GM12878 (cell line): Measurements from ENCODE around the gene ATXN1. TPM values are rescaled to one million over a fixed set of nuclear protein-coding genes. Genes with fewer than 3 reads are reported as not detected.

Source experiments
- ATF7 ChIP-seq: fragments of 450-650 bp; IDR thresholded peaks from 2 replicates; pipeline ENCODE4 v1.6.1; 2016; ENCODE audit warnings: low read depth, mild to moderate bottlenecking
- BHLHE40 ChIP-seq, 2 experiments: fragments of 450-650 bp in 1 of 2; IDR thresholded peaks; 2 replicates each; pipeline ENCODE4 v1.6.1; 2011 to 2017; ENCODE audit warnings: low read depth in 2 of 2, borderline replicate concordance in 1 of 2, improper control_type of control experiment in 1 of 2, low read length in 1 of 2, mild to moderate bottlenecking in 1 of 2
- CBFB ChIP-seq: IDR thresholded peaks from 2 replicates; pipeline ENCODE4 v1.6.1; 2016; ENCODE audit warnings: antibody characterized with exemption, low read depth
- CREB1 ChIP-seq: IDR thresholded peaks from 2 replicates; pipeline ENCODE4 v1.6.1; 2012; ENCODE audit warnings: low read depth, mild to moderate bottlenecking, inconsistent platforms
- EED ChIP-seq: sonication (generic); IDR thresholded peaks from 2 replicates; pipeline ENCODE4 v1.6.1; 2016; ENCODE audit warnings: antibody characterized with exemption, low read depth
- JUNB ChIP-seq: IDR thresholded peaks from 2 replicates; pipeline ENCODE4 v1.6.1; 2016; ENCODE audit warnings: antibody characterized with exemption, mild to moderate bottlenecking
- MLLT1 ChIP-seq: fragments of 450-650 bp; IDR thresholded peaks from 2 replicates; pipeline ENCODE4 v1.6.1; 2016; ENCODE audit warnings: mild to moderate bottlenecking
- MTA2 ChIP-seq: fragments of 450-650 bp; IDR thresholded peaks from 2 replicates; pipeline ENCODE4 v1.6.1; 2016; ENCODE audit warnings: low read depth, mild to moderate bottlenecking, moderate library complexity
- NFYA ChIP-seq: IDR thresholded peaks from 2 replicates; pipeline ENCODE4 v1.6.1; 2011; ENCODE audit warnings: low read depth, mild to moderate bottlenecking, low read length, improper control_type of control experiment, borderline replicate concordance
- NFYB ChIP-seq: IDR thresholded peaks from 2 replicates; pipeline ENCODE4 v1.6.1; 2011; ENCODE audit warnings: low read depth, mild to moderate bottlenecking, low read length, improper control_type of control experiment, moderate library complexity; ENCODE audit not compliant: insufficient read depth
- PBX3 ChIP-seq: IDR thresholded peaks from 2 replicates; pipeline ENCODE4 v1.6.1; 2011; ENCODE audit warnings: mild to moderate bottlenecking, low read depth, low read length, moderate library complexity; ENCODE audit not compliant: insufficient replicate concordance
- POLR2AphosphoS2 ChIP-seq: IDR thresholded peaks from 2 replicates; pipeline ENCODE4 v1.6.1; 2011; ENCODE audit warnings: low read depth, mild to moderate bottlenecking, low read length, improper control_type of control experiment, moderate library complexity
- RFX5 ChIP-seq: IDR thresholded peaks from 2 replicates; pipeline ENCODE4 v1.6.1; 2011; ENCODE audit warnings: low read depth, low read length, improper control_type of control experiment
- TBL1XR1 ChIP-seq: IDR thresholded peaks from 2 replicates; pipeline ENCODE4 v1.6.1; 2012; ENCODE audit warnings: low read depth, low read length, improper control_type of control experiment
- polyA plus RNA-seq, 11 experiments: library from polyadenylated mRNA; depleted of rRNA in 4 of 11; unstranded in 6 of 11; stranded (reverse) in 5 of 11; fragments of >200 nt; fragmentation: Nextera tagmentation in 4 of 11; fragmentation: Illumina TruSeq in 1 of 11; extraction: Ambion mirVana in 4 of 11; extraction: Trizol in 1 of 11; gene quantifications; 1 replicate in 1 of 11; 2 replicates in 10 of 11; pipeline versions ENCODE4 v1.2.1 to v1.2.3, GENCODE V29; 2011 to 2016; ENCODE audit warnings: inconsistent platforms in 2 of 11, missing spikeins in 2 of 11, low read depth in 1 of 11
- total RNA-seq, 4 experiments: library from RNA; depleted of rRNA in 3 of 4; stranded (reverse); fragments of >200 nt in 3 of 4; fragmentation: Illumina TruSeq in 1 of 4; extraction: Trizol in 1 of 4; gene quantifications; 2 replicates each; pipeline versions ENCODE4 v1.2.1 to v1.2.3, GENCODE V29; 2013 to 2021
- TF ChIP-seq, protein P1 (sequence below): fragments of 450-650 bp; formaldehyde crosslinking; IDR thresholded peaks from 2 replicates; pipeline ENCODE4 v1.4.0; 2022; ENCODE audit warnings: mild to moderate bottlenecking, moderate library complexity
- TF ChIP-seq, protein P2 (sequence below): IDR thresholded peaks from 2 replicates; pipeline ENCODE4 v1.6.1; 2012; ENCODE audit warnings: low read length, inconsistent platforms

Gene ATXN1
- total and polyA plus RNA-seq, 10 of the 15 experiments (the other 5 are each of a cell fraction or from before 2014, with no cell fraction given), result 12.2 to 51.2 (median 20.5) TPM

- TF ChIP-seq CREB1, result peak; percentile 36; the same call in 1 of the 2 replicates
- TF ChIP-seq BHLHE40 (IDR thresholded peaks at IDR 0.05; ENCODE audit: borderline replicate concordance in 1 of 2, low read depth in 2 of 2, low read length in 1 of 2), result no peak
- no peak for TF ChIP-seq NFYA
- no peak for TF ChIP-seq MTA2
- TF ChIP-seq RFX5, result no peak
- no peak for TF ChIP-seq TBL1XR1
- TF ChIP-seq JUNB, result no peak
- TF ChIP-seq, protein P1, sequence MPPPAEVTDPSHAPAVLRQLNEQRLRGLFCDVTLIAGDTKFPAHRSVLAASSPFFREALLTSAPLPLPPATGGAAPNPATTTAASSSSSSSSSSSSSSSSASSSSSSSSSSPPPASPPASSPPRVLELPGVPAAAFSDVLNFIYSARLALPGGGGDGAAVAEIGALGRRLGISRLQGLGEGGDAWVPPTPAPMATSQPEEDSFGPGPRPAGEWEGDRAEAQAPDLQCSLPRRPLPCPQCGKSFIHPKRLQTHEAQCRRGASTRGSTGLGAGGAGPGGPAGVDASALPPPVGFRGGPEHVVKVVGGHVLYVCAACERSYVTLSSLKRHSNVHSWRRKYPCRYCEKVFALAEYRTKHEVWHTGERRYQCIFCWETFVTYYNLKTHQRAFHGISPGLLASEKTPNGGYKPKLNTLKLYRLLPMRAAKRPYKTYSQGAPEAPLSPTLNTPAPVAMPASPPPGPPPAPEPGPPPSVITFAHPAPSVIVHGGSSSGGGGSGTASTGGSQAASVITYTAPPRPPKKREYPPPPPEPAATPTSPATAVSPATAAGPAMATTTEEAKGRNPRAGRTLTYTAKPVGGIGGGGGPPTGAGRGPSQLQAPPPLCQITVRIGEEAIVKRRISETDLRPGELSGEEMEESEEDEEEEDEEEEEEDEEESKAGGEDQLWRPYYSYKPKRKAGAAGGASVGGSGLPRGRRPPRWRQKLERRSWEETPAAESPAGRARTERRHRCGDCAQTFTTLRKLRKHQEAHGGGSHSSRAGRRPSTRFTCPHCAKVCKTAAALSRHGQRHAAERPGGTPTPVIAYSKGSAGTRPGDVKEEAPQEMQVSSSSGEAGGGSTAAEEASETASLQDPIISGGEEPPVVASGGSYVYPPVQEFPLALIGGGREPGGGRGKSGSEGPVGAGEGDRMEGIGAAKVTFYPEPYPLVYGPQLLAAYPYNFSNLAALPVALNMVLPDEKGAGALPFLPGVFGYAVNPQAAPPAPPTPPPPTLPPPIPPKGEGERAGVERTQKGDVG (CRISPR knock-in tag), result no peak
- TF ChIP-seq EED, result no peak
- TF ChIP-seq PBX3, result no peak
- TF ChIP-seq ATF7, result 0 out of 2 replicates have a peak, but pooled peaks have one; percentile 14
- no peak for TF ChIP-seq NFYB
- TF ChIP-seq CBFB, result 0 out of 2 replicates have a peak, but pooled peaks have one; percentile 31
- peak; percentile 88 for TF ChIP-seq MLLT1
- TF ChIP-seq, protein P2, sequence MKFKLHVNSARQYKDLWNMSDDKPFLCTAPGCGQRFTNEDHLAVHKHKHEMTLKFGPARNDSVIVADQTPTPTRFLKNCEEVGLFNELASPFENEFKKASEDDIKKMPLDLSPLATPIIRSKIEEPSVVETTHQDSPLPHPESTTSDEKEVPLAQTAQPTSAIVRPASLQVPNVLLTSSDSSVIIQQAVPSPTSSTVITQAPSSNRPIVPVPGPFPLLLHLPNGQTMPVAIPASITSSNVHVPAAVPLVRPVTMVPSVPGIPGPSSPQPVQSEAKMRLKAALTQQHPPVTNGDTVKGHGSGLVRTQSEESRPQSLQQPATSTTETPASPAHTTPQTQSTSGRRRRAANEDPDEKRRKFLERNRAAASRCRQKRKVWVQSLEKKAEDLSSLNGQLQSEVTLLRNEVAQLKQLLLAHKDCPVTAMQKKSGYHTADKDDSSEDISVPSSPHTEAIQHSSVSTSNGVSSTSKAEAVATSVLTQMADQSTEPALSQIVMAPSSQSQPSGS, result no peak
- no peak for TF ChIP-seq POLR2AphosphoS2
Measured at GRCh38 chr6:16760516-16761470, at the start of gene ATXN1 (continued).
